OCI-M2 (cell line): Measurements from ENCODE around the gene KRTAP19-3.
"Not testable (repeated sequence)": the region's sequence is repeated elsewhere in the genome, so short reads cannot be mapped to it uniquely, and the experiment has no call there.

Source experiments
- DNase-seq: peaks from one replicate; lab custom pipeline; 2025; ENCODE audit not compliant: unreplicated experiment; lab: John Stamatoyannopoulos, UW

KRTAP19-3 gene

DNA sequence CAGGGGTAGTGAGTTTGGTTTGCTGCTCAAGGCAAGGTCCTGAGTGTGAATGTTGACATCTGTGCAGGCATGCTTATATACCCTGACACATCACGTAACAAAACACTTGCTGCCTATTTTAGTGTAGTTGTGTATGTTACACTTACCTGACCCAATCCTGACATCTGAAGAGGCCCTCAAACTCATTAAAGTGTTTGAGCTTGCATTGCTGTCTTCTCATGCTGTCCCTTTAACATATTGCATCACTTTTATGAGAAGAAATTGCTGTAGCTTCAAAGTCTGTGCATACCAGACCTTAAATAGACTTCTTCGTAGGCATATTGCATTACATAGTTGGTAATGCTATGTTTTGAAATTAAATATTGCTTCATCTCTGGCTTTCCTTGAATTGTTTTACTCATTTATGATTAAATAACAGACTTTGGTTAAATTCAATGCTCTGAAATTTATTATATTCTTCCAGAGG lies at the start of gene KRTAP19-3:
KRTAP19-3 (minus strand) TSS at position 51 of the 466 bp plus-strand sequence. CDS start 56 bp downstream, outside the sequence.
- DNase-seq = no peak

DNA sequence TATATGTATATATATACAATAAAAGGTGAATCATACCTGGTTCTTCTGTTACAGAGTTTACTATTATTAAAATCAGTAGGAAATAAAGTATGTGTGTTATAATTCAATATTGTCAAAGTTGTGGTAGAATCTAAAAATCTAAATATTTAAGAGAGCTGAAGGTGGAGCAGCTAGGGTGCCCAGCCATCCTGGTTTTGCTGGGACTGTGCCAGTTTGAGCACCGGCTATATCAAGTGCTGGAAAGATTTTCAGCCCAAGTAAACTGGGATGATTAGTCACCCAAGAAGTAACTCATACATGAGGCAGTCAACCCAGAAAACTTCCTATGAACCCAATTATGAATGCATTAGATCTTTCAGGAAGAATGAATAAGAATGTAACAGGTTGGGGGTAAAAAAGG lies 27.1 kb upstream of the KRTAP19-3 start:
- DNase-seq = no peak

DNA sequence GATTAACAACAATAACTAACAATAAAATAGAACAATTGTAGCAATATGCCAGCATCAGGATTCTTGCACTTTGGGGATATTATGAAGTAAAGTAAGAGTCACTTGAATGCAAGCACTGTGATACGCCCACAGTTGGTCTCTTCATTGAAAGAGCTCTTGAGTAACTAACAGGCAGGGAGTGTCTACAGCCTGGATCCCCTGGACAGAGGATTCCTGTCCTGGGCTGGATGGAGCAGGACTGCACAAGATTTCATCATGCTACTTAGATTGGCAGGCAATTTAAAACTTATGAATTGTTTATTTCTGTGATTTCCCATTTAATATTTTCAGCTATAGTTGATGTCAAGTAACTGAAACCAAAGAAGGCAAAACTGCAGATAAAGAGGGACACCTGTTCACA lies 23.9 kb upstream of the KRTAP19-3 start:
- no peak for DNase-seq

DNA sequence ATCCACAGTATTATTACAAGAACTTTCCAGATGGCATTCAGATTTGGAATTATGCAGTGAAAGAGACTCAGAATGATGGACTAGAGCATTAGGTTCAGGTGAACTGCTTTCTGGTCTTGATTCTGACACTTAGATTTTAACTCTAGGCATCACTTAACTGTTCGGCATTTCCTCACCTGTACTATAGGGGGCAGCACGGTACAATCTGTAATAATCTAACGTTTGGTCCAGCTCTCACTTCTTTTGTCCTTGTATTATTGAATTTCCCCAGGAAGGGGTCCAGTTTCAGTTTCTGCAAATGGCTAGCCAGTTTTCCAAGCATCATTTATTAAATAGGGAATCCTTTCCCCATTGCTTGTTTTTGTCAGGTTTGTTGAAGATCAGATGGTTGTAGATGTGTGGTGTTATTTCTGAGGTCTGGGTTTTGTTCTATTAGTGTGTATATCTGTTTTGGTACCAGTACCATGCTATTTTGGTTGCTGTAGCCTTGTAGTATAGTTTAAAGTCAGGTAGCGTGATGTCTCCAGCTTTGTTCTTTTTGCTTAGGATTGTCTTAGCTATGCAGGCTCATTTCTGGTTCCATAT lies 13.9 kb upstream of the KRTAP19-3 start:
- DNase-seq = not testable (repeated sequence)

DNA sequence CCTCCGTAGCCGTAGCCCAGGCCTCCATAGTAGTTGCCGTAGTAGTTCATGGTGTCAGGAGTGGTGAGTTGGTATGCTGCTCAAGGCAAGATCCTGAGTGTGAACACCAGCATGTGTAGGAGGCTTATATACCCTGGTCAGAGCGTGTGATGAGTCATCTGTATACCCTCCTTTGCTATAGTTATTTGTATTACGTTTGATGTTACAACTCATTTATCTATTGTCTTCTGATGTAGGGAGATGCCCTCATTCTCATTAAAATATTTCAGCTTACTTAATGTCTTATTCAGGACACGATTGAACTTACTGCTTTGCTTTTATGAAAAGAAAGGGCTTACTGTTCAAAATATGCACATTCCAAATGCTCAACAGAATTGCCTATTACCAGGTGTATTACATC lies 10.2 kb upstream of the KRTAP19-3 start, which contains the start of gene KRTAP19-5:
KRTAP19-5 (minus strand) TSS at position 101 of the 400 bp plus-strand sequence; CDS start at position 50, 51 bp downstream.
- DNase-seq = no peak

DNA sequence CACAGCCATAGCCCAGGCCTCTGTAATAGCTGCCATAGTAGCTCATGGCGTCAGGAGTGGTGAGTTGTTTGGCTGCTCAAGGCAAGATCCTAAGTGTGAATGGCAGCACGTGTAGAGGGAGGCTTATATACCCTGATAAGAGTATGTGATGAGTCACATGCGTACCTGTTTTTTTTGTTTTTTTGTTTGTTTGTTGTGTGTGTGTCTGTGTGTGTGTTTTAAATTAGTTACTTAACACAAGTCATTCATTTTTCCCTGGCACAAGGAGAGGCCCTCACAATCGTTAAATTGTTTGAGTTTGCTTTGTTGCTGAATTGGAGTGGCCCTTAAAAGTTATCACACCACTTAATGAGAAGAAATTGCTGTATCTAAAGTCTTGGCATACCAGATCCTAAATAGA lies 5.3 kb upstream of the KRTAP19-3 start, which contains the start of gene KRTAP19-4:
KRTAP19-4 (minus strand) TSS at position 101 of the 400 bp plus-strand sequence; CDS start at position 46, 55 bp downstream.
- no peak for DNase-seq

DNA sequence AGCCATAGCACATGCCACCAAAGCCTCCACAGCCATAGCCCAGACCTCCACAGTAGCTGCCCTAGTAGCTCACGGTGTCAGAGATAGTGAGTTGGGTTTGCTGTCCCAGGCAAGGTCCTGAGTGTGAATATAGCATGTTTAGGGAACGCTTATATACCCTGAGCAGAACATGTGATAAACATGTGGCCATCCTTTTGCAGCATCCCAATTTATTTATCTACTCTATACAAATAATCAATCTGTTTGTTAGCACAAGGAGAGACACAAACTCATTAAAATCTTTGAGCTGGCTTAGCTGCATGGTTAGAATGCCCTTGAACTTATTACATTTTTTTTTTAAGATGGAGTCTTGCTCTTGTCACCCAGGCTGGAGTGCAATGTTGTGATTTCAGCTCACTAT lies 4.5 kb downstream of the KRTAP19-3 start, which contains the start of gene KRTAP19-2:
KRTAP19-2 (minus strand) TSS at position 101 of the 400 bp plus-strand sequence; CDS start at position 13, 88 bp downstream.
- no peak for DNase-seq

DNA sequence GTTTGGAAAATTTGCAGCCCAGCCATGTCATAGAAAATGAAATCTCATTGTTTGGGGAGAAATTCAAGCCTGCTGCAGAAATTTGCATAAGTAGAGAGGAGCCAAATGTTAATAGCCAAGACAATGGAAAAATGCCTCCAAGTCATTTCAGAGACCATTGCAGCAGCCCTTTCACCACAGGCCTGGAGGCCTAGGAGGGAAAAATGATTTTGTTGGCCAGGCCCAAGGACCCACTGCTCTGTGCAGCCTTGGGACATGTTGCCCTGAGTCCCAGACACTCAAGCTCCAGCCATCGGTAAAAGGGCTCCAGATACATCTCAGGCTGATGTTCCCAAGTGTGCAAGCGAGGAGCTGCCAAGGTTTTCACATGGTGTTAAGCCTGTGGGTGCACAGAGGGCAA lies 5.6 kb downstream of the KRTAP19-3 start:
- no peak for DNase-seq

DNA sequence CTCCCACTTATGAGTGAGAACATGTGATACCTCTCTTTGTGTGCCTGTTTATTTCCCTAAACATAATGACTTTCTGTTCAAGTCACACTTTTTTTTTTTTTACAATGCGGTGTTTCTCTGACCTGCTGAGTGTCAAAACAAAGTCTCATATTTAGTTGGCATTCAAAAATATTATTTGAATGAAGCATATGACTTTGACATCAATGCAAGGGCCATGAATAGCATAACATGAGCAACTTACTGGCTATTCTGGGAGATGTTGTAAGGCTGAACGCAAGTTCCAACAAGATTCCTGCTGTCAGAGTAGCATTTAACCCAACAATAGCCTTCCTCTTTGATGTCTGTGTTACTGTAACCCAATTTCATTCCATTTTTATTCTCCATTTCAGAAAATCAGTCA lies 9.7 kb downstream of the KRTAP19-3 start:
- no peak for DNase-seq

DNA sequence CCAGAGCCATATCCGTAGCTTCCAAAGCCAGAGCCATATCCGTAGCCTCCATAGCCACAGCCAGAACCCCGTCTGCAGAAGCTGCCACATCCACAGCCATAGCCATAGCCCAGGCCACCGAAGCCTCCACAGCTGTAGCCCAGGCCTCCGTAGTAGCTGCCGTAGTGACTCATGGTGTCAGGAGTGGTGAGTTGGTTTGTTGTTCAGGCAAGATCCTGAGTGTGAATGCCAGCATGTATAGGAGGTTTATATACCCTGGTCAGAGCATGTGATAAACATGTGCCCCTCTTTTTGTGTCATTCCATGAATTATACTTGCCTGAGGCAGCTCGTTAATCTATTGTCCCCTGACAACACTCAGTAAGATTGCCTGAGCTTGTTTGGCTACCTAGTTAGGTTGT lies 11.7 kb downstream of the KRTAP19-3 start, which contains the start of gene KRTAP19-1:
KRTAP19-1 (minus strand) TSS at position 223 of the 400 bp plus-strand sequence; CDS start at position 173, 50 bp downstream.
- no peak for DNase-seq

DNA sequence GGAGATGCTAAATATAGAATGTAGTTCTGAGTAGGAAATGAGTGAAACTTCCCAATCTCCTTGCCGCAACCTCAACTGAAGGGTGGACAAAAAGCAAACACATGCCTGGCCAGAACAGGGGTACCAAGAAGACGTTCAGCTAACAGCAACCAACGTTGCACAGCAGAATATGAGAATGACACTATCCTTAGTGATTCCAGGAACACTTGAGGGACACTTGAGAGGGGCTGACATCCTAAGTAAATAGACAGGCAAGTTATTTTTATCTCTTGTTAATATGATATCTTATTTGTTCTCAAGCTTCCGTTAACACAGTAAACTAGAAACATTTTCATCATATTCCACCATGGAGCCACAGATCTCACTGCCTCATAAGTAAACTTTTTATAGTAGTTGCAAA lies 12.6 kb downstream of the KRTAP19-3 start:
- no peak for DNase-seq

DNA sequence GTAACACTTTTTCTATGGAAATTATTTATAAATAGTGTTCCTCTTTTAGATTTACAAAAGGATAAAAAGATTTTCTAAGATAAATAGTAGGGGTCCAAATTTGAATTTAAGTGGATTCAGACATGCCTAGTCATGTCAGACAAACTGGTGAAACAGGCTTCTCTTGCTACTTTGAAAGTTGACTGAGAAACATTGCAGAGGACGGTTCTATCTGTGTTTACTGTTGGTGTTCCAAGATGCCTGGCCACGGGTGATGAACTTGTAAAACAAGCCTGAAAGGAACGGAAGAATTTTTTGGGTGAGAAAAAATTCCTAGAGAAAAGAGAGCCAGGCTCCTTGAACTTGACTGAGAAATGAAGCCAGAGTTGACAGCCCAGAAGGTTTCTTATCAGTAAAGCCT lies 13.8 kb downstream of the KRTAP19-3 start:
- no peak for DNase-seq

DNA sequence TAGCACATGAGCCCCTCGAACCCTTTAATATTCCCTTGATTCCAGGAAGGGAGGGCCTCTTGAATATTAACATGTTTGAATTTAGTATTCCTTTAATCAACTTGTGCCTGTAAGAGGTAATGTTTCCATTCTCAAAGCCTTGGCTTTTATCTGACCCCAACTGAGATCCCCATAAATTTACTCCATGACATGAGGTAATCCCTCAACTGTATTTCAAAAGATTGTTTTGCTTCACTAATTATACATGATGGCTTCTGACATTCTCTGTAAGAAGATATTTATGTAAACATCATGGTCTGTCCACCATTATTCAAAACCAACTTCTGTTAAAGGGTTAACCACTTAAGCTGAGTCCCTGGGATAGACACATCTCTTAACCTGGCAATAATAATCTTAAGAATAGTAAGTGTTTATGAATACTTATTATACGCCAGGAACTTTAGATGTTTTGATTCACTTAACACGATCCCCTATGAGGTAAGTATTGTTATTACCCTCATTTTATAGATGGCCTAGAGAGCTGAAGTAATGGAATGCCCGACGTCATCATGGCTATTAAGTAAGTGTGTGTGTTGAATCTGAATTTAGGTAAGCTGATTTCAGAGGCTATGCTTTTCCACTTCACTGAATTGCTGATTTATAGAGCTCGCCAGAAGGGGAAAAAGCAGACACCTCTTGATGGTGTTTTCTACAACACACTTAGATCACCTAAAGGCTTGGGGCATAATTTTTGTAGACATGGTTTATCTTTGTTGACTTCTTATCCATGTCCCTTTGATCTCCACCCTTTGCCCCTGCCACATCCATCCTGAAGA lies 22.7 kb downstream of the KRTAP19-3 start:
- no peak for DNase-seq

DNA sequence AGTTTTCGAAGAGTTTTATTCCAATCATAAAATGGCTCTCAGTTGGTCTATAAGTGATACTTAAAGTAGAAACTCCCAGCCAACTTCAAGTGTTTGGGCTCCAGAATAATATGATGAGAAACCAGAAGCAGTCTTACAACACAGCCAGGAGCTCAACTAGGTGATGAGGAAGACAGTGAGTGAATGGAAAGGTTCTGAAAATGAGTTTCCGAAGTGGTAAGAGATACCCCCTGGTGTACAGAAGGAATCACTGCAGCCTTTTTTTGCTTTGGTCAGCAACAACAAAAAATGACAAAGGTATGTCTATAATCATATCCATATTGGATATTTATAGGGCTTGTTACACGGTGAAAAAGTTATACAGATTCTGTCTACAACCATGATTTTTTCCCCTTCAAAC lies 28.1 kb downstream of the KRTAP19-3 start:
- no peak for DNase-seq

DNA sequence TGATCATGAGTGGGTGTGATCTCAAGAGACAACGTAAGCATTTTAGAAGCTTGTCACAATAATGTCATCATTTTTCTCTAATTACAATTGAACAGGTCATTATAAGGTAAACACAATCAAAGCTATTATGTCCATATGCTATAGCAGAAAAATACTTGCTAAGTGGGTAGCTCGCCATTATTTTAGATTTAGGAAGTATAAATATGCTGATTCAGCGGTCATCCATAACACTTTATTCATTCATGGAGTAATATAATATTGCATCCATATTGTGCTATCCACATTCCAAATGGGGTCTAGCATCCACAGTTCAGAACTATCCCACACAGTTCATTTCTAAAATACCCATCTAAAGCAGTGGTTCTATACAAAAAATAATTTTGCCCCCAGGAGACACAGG lies 43.3 kb downstream of the KRTAP19-3 start:
- DNase-seq = no peak

DNA sequence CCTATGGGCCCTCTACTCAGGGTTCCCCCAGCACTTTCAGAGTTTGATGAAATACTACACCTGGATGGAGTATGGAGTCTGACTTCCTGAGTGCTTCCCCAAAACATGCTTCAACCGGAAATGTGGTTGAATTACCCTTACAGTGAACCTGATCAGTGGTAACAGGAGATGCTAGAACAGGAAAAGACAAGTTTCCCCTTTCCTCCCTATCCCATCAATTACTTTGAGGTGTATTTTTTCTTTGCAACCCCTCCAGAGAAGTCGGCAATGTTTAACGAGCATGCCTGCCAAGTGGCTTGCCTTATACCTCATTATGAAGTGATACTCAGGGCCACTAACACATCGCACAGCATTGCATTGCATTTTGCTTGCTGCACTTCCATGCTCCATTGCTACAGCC lies 44.8 kb downstream of the KRTAP19-3 start:
- DNase-seq = no peak

DNA sequence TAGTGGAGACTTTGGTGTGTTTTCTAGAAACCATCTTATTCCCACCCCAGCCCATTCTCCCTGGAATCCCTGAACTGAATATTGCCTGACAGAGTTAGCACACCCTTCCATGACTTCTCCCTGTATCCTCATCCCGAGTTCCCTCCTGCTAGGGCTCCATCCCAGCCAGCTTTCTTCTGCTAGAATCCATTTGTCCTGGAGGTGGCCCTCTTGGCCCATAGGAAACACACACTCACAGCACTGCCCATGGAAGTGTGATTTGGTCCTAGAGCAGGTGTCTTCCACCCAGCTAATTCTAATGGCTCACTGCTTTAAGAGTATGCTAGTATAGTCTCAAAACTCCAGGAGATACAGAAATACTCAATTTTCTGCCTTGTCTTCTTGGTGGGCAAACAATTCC lies 47.6 kb downstream of the KRTAP19-3 start:
- DNase-seq = no peak

DNA sequence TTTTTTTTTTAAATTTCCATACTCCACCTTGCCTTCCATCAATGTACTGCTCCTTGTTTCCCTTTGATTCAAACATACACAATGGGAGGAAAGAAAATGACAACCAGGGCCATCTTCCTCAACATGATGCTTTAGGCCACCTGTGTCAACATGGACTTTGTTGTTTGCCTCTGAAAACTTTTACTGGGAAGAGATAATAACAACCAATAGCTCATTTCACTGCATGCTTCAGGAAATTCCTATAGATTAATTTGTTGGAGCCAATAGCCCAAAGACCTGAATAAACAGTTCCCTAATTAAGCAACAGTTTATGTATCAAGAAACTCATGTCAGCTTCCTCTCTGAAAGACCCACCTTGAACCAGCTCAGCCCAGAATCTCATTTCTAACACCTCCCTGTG lies 48.6 kb downstream of the KRTAP19-3 start:
- DNase-seq = no peak
